ENCODE results near the gene HES7. TPM values are rescaled to one million over a fixed set of nuclear protein-coding genes. Genes with fewer than 3 reads are reported as not detected.

Gene HES7
- total RNA-seq, 1 experiment from 2014 or later: 0.33 TPM

- H2BK20ac ChIP-seq (ENCODE audit: low read depth, low read length, poor library complexity, severe bottlenecking): no peak overlapping the region
- H2AK5ac ChIP-seq (ENCODE audit: insufficient read length, low read length): no peak overlapping the region
- no peaks in the 10 kb centered on the region for H3K27me3 ChIP-seq (ENCODE audit: insufficient read depth, low read length)
- H3K23ac ChIP-seq (ENCODE audit: insufficient read length, low read depth, low read length): no peak overlapping the region
- H4K8ac ChIP-seq (replicated peaks; ENCODE audit: insufficient read length, low read depth, low read length): no peak overlapping the region
- H3K56ac ChIP-seq (ENCODE audit: insufficient read length, low read depth, low read length): no peak overlapping the region
- no peaks in the 10 kb centered on the region for H3K23me2 ChIP-seq (ENCODE audit: insufficient read length, low read depth, low read length, poor library complexity, severe bottlenecking)
- peaks cover 6 to 7% of the 10 kb centered on the region in 2 experiments for H3K4me1 Mint-ChIP-seq
- no peak overlapping the region for H3K27ac ChIP-seq (ENCODE audit: insufficient read length, low read depth, low read length)
- H3K27me3 Mint-ChIP-seq (ENCODE audit: low read depth): peaks cover 23% of the 10 kb centered on the region
- no peak overlapping the region for H4K5ac ChIP-seq (ENCODE audit: insufficient read length, low read depth, low read length)
- H3K14ac ChIP-seq (ENCODE audit: insufficient read depth, low read length): no peak overlapping the region
- no peaks in the 10 kb centered on the region for H3K4me1 ChIP-seq (ENCODE audit: insufficient read depth, low read length)
- DNase-seq: no peak
- no peak overlapping the region for H3K27ac Mint-ChIP-seq
- H2BK12ac ChIP-seq (ENCODE audit: insufficient read length, low read depth, low read length): no peak overlapping the region
- no peaks in the 10 kb centered on the region for H3K79me1 ChIP-seq (ENCODE audit: insufficient read depth, low read depth, low read length, poor library complexity, severe bottlenecking)
- no peak overlapping the region for H3K18ac ChIP-seq (ENCODE audit: insufficient read length, low read depth, low read length)
- no peak overlapping the region for H2AFZ ChIP-seq (ENCODE audit: low read length)
- no peak overlapping the region for H3K4me3 Mint-ChIP-seq
- H4K91ac ChIP-seq (ENCODE audit: insufficient read length, low read depth, low read length): no peak overlapping the region
- no peak overlapping the region for H3K4ac ChIP-seq (ENCODE audit: low read depth, low read length)
- H2BK5ac ChIP-seq (ENCODE audit: insufficient read length, low read length): no peak overlapping the region
- WGBS (ENCODE audit: extremely low coverage, insufficient read length, low lambda C conversion rate): no CpG with 5 or more reads among the region's 6 CpGs
- no peak overlapping the region for H2BK120ac ChIP-seq (ENCODE audit: low read depth, low read length, poor library complexity, severe bottlenecking)
- no peaks in the 10 kb centered on the region for H3K79me2 ChIP-seq (ENCODE audit: insufficient read depth, low read length)
- no peaks in the 10 kb centered on the region for H3K9me3 Mint-ChIP-seq
- H3K36me3 Mint-ChIP-seq (ENCODE audit: insufficient read depth in 1 of 3, low read depth in 3 of 3): no peaks in the 10 kb centered on the region
- H3T11ph ChIP-seq (ENCODE audit: low read length): no peak overlapping the region
- H2BK15ac ChIP-seq (ENCODE audit: low read depth, low read length): no peak overlapping the region
- H3K4me2 ChIP-seq (ENCODE audit: insufficient read depth, insufficient read length, low read length): no peak overlapping the region
- H3K9ac ChIP-seq (ENCODE audit: extremely low read depth, insufficient read length, low read length): no peak overlapping the region
- H3K9me3 ChIP-seq (ENCODE audit: control insufficient read depth, low read depth, low read length): no peaks in the 10 kb centered on the region
- no peak for TF ChIP-seq CTCF (conservative IDR thresholded peaks at IDR 0.05)
- H4K20me1 ChIP-seq (ENCODE audit: control insufficient read depth, insufficient read depth, insufficient read length): no peaks in the 10 kb centered on the region
Measured at GRCh38 chr17:8101721-8102120, 22.2 kb downstream of the HES7 start.

Data from H9 (cell line).